H1 (cell line): ENCODE results near the gene OR2T35. TPM values are rescaled to one million over a fixed set of nuclear protein-coding genes. Genes with fewer than 3 reads are reported as not detected.

ENCODE experiments used
- CTCF ChIA-PET: fragments of 300-600 bp; sonication (Branson Sonifier 250); formaldehyde crosslinking; loops from one replicate; lab custom pipeline; 2021; ENCODE audit not compliant: partially characterized antibody; lab: Charles Lee
- POLR2A ChIA-PET: fragments of 300-600 bp; sonication (Branson Sonifier 250); formaldehyde crosslinking; loops from one replicate; lab custom pipeline; 2021; ENCODE audit warnings: inconsistent platforms; ENCODE audit not compliant: partially characterized antibody; lab: Charles Lee
- DNase-seq, 2 experiments: peaks; one replicate each; pipeline versions ENCODE4 v3.0.0 to v3.0.0-alpha.2; 2010 to 2022; ENCODE audit warnings: low spot score in 2 of 2, low read depth in 1 of 2, mixed read lengths in 1 of 2
- FAIRE-seq: peaks from 2 replicates; lab custom pipeline; 2011; peaks lifted over from hg19 to GRCh38; lab: Jason Lieb, UNC
- H2AFZ ChIP-seq: 2 replicates; pipeline ENCODE4 v1.8.1; 2012; ENCODE audit warnings: low read length, inconsistent platforms
- H2AK5ac ChIP-seq: 2 replicates; pipeline ENCODE4 v1.6.1; 2013; ENCODE audit warnings: low read depth, low read length
- H2BK120ac ChIP-seq: replicated peaks from 2 replicates; pipeline ENCODE3; 2013; ENCODE audit warnings: low read depth, low read length, inconsistent platforms
- H2BK12ac ChIP-seq: 2 replicates; pipeline ENCODE4 v1.6.1; 2013; ENCODE audit warnings: low read depth, low read length
- H2BK15ac ChIP-seq: 2 replicates; pipeline ENCODE4 v1.6.1; 2013; ENCODE audit warnings: low read length
- H2BK20ac ChIP-seq: 2 replicates; pipeline ENCODE4 v1.6.1; 2013; ENCODE audit warnings: low read length
- H2BK5ac ChIP-seq: 2 replicates; pipeline ENCODE4 v1.6.1; 2013; ENCODE audit warnings: low read depth, low read length
- H3K14ac ChIP-seq: 2 replicates; pipeline ENCODE4 v1.6.1; 2013; ENCODE audit warnings: inconsistent platforms; ENCODE audit not compliant: insufficient read length
- H3K18ac ChIP-seq: 2 replicates; pipeline ENCODE4 v1.6.1; 2013; ENCODE audit warnings: low read length; ENCODE audit errors: extremely low read depth
- H3K23ac ChIP-seq: 2 replicates; pipeline ENCODE4 v1.6.1; 2013; ENCODE audit warnings: inconsistent platforms; ENCODE audit not compliant: insufficient read length
- H3K23me2 ChIP-seq: 2 replicates; pipeline ENCODE4 v1.6.1; 2013; ENCODE audit warnings: low read depth, low read length
- H3K27ac ChIP-seq: 2 replicates; pipeline ENCODE4 v1.6.1; 2011; ENCODE audit warnings: low read depth, low read length, inconsistent platforms
- H3K27me3 ChIP-seq, 4 experiments: replicated peaks in 1 of 4; 1 replicate in 1 of 4; 2 replicates in 3 of 4; pipeline versions ENCODE4 v1.6.1 to v1.8.1; 2011 to 2013; ENCODE audit warnings: low read length in 3 of 4, mild to moderate bottlenecking in 3 of 4, inconsistent platforms in 2 of 4, mixed read lengths in 2 of 4, moderate library complexity in 1 of 4; ENCODE audit not compliant: control insufficient read depth in 3 of 4, insufficient read depth in 3 of 4; ENCODE audit errors: extremely low read depth in 1 of 4
- H3K36me3 ChIP-seq, 4 experiments: 2 replicates each; pipeline versions ENCODE4 v1.6.1 to v1.8.1; 2011 to 2013; ENCODE audit warnings: mild to moderate bottlenecking in 4 of 4, low read length in 3 of 4, moderate library complexity in 2 of 4, control low read depth in 1 of 4, inconsistent platforms in 1 of 4; ENCODE audit not compliant: insufficient read depth in 4 of 4, control insufficient read depth in 2 of 4
- H3K4ac ChIP-seq: replicated peaks from 2 replicates; pipeline ENCODE3; 2013; ENCODE audit warnings: low read length, low read depth, mixed read lengths, inconsistent platforms; ENCODE audit not compliant: insufficient read length
- H3K4me1 ChIP-seq, 4 experiments: replicated peaks in 1 of 4; 1 replicate in 1 of 4; 2 replicates in 3 of 4; pipeline versions ENCODE4 v1.6.1 to v1.8.1; 2011 to 2013; ENCODE audit warnings: low read length in 3 of 4, inconsistent platforms in 2 of 4, mixed read lengths in 1 of 4; ENCODE audit not compliant: insufficient read depth in 4 of 4, control insufficient read depth in 3 of 4
- H3K4me2 ChIP-seq, 2 experiments: 2 replicates each; pipeline versions ENCODE4 v1.6.1 to v1.8.1; 2011 to 2013; ENCODE audit warnings: low read depth in 2 of 2, low read length in 2 of 2, control low read depth in 1 of 2, inconsistent platforms in 1 of 2, mild to moderate bottlenecking in 1 of 2; ENCODE audit not compliant: insufficient read depth in 1 of 2
- H3K4me3 ChIP-seq, 4 experiments: fragments of 200-600, 300-600 bp in 1 of 4; sonication (generic), shearing (Covaris generic), sonication (Bioruptor Twin) in 1 of 4; 2 replicates each; pipeline versions ENCODE4 v1.5.1 to v1.8.1; 2011 to 2016; ENCODE audit warnings: low read length in 4 of 4, low read depth in 3 of 4, control low read depth in 2 of 4, inconsistent platforms in 2 of 4, mild to moderate bottlenecking in 2 of 4, mixed read lengths in 1 of 4, moderate library complexity in 1 of 4; ENCODE audit not compliant: insufficient read depth in 2 of 4; ENCODE audit errors: extremely low read depth in 1 of 4
- H3K56ac ChIP-seq: replicated peaks from 2 replicates; pipeline ENCODE3; 2013; ENCODE audit warnings: low read depth, mild to moderate bottlenecking, mixed read lengths, low read length, inconsistent platforms; ENCODE audit not compliant: insufficient read length
- H3K79me1 ChIP-seq: 2 replicates; pipeline ENCODE4 v1.6.1; 2013; ENCODE audit warnings: low read depth, low read length, control low read depth
- H3K79me2 ChIP-seq, 2 experiments: 2 replicates each; pipeline versions ENCODE4 v1.6.1 to v1.8.1; 2012 to 2013; ENCODE audit warnings: low read length in 2 of 2, mild to moderate bottlenecking in 2 of 2, inconsistent platforms in 1 of 2; ENCODE audit not compliant: insufficient read depth in 2 of 2, control insufficient read depth in 1 of 2
- H3K9ac ChIP-seq, 4 experiments: replicated peaks in 1 of 4; 1 replicate in 1 of 4; 2 replicates in 3 of 4; pipeline versions ENCODE4 v1.6.1 to v1.8.1; 2011 to 2013; ENCODE audit warnings: low read depth in 3 of 4, low read length in 3 of 4, control low read depth in 2 of 4, mild to moderate bottlenecking in 2 of 4, moderate library complexity in 2 of 4, inconsistent platforms in 1 of 4; ENCODE audit errors: extremely low read depth in 1 of 4
- H3K9me3 ChIP-seq, 2 experiments: 2 replicates each; pipeline versions ENCODE4 v1.6.1 to v1.8.1; 2012 to 2013; ENCODE audit warnings: mild to moderate bottlenecking in 2 of 2, moderate library complexity in 2 of 2, control low read depth in 1 of 2, inconsistent platforms in 1 of 2, low read depth in 1 of 2, low read length in 1 of 2, mixed read lengths in 1 of 2; ENCODE audit not compliant: insufficient read depth in 2 of 2
- H4K20me1 ChIP-seq, 2 experiments: replicated peaks in 1 of 2; 2 replicates each; pipeline versions ENCODE3 to v1.8.1; 2011 to 2013; ENCODE audit warnings: inconsistent platforms in 2 of 2, low read length in 2 of 2, mild to moderate bottlenecking in 1 of 2; ENCODE audit not compliant: insufficient read depth in 2 of 2, control insufficient read depth in 1 of 2
- H4K5ac ChIP-seq: 2 replicates; pipeline ENCODE4 v1.6.1; 2013; ENCODE audit warnings: low read length, low read depth, mixed read lengths, inconsistent platforms; ENCODE audit not compliant: insufficient read length
- H4K8ac ChIP-seq: 2 replicates; pipeline ENCODE4 v1.8.0; 2013; ENCODE audit warnings: mild to moderate bottlenecking, moderate library complexity, low read length, inconsistent platforms; ENCODE audit not compliant: insufficient read depth; ENCODE audit errors: extremely low read depth
- H4K91ac ChIP-seq: replicated peaks from 2 replicates; pipeline ENCODE3; 2013; ENCODE audit warnings: low read length, mixed read lengths, inconsistent platforms; ENCODE audit not compliant: insufficient read length
- BRCA1 ChIP-seq: IDR thresholded peaks from 2 replicates; pipeline ENCODE4 v1.6.1; 2012; ENCODE audit warnings: low read depth, low read length, improper control_type of control experiment
- WGBS, 2 experiments: shearing (Covaris generic) in 1 of 2; methylation state at CpG; one replicate each; pipeline versions ENCODE4 v1.1.6 to v1.1.7; 2013 to 2015; ENCODE audit warnings: low lambda C conversion rate in 2 of 2, mixed read lengths in 2 of 2, inconsistent platforms in 1 of 2, low coverage in 1 of 2, missing lambda C conversion rate in 1 of 2; ENCODE audit not compliant: insufficient replicate concordance in 2 of 2, insufficient coverage in 1 of 2, insufficient read length in 1 of 2; ENCODE audit errors: extremely low coverage in 1 of 2, missing lambda C conversion rate in 1 of 2; 5-methylcytosine and 5-hydroxymethylcytosine counted together
- polyA plus RNA-seq, 7 experiments: library from polyadenylated mRNA; depleted of rRNA in 3 of 7; stranded (reverse) in 5 of 7; unstranded in 2 of 7; fragments of >200 nt in 5 of 7; fragments of 200-250 nt in 2 of 7; gene quantifications; 1 replicate in 5 of 7; 2 replicates in 1 of 7; 4 replicates in 1 of 7; pipeline versions ENCODE4 v1.2.1 to v1.2.3, GENCODE V29; 2011 to 2013; ENCODE audit warnings: missing spikeins in 2 of 7, mixed read lengths in 2 of 7
- total RNA-seq: library from RNA; stranded (reverse); fragmentation: NEBNext Ultra II Directional; extraction: Animal tissue kit (Norgen Biotek cat#: 25700); gene quantifications from 2 replicates; pipeline ENCODE4 v1.2.1, GENCODE V29; 2021

Gene OR2T35
- total and polyA plus RNA-seq, 2 of the 8 experiments (the other 6 are each of a cell fraction or from before 2014, with no cell fraction given): not detected

DNA sequence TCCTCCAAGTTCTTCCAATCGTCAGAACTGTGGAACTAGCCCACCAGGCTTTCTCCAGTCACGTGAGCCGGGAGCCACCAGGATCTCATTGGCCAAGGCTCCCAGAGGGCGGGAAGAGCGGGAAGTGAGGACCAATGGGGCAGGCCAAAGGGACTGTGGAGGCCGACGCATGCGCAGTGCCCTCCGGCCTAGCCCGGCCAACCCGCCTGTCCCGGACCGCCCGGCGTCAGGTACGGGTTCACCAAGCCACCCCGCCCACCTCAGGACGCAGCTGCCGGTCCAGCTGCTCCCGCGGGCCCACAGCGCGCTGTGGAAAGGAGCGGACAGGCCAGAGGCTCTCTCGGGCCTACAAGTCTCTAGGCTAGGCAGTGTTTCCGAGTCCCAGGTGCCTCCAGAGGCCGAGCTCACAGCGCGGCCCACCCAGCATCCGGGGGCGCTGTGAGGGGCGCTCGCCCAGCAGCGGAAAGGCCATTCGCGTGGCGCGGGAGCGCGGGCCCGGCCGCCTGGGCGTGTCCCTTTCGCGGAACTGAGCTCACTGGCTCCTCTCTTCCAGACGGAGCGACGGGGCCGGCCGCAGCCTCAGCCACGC, 46.6 kb upstream of the OR2T35 start:
- H3K4me3 ChIP-seq: no peak overlapping the region
- no peaks in the 10 kb centered on the region for H3K23me2 ChIP-seq
- H4K91ac ChIP-seq: no peak overlapping the region
- ChIA-PET CTCF (no interaction called here), POLR2A (no interaction called here)
- H3K79me2 ChIP-seq: no peaks in the 10 kb centered on the region
- 88% methylated on average over 24 of the region's 51 CpGs; no CpG with 5 or more reads in 1 of the 2 experiments for WGBS, 2 experiments
- no peak overlapping the region for H3K18ac ChIP-seq
- H3K79me1 ChIP-seq: no peaks in the 10 kb centered on the region
- H3K4me2 ChIP-seq: no peak overlapping the region
- no peak overlapping the region for H2BK5ac ChIP-seq
- no peak overlapping the region for H3K14ac ChIP-seq
- no peak overlapping the region for H3K23ac ChIP-seq
- no peak overlapping the region for H3K56ac ChIP-seq
- H4K5ac ChIP-seq: no peak overlapping the region
- H4K8ac ChIP-seq: no peak overlapping the region
- no peak overlapping the region for H3K27ac ChIP-seq
- H3K9ac ChIP-seq: no peak overlapping the region
- H3K27me3 ChIP-seq: no peaks in the 10 kb centered on the region
- H2BK15ac ChIP-seq: no peak overlapping the region
- no peak overlapping the region for H2BK120ac ChIP-seq
- H2BK12ac ChIP-seq: no peak overlapping the region
- H2AK5ac ChIP-seq: no peak overlapping the region
- FAIRE-seq (no peak), DNase-seq (no peak)
- no peak for TF ChIP-seq BRCA1
- peaks cover 65 to 77% of the 10 kb centered on the region in 2 experiments for H3K9me3 ChIP-seq
- H3K4me1 ChIP-seq: no peaks in the 10 kb centered on the region
- H3K36me3 ChIP-seq: no peaks in the 10 kb centered on the region; a peak in 1 of 8 replicates
- H4K20me1 ChIP-seq: no peaks in the 10 kb centered on the region
- no peak overlapping the region for H2BK20ac ChIP-seq
- no peak overlapping the region for H3K4ac ChIP-seq
- H2AFZ ChIP-seq: no peak overlapping the region
